ENCODE measurements around the gene MAN2B2. TPM values are rescaled to one million over a fixed set of nuclear protein-coding genes. Genes with fewer than 3 reads are reported as not detected.

Gene MAN2B2
- total RNA-seq, 1 experiment from 2014 or later, result 20.5 TPM

GRCh38 chr4:6566391-6567190, 8.4 kb upstream of the MAN2B2 start:
- no peak overlapping the region for H3K27ac Mint-ChIP-seq (ENCODE audit: unreplicated experiment)

GRCh38 chr4:6567218-6567617, 7.8 kb upstream of the MAN2B2 start:
- Histone ChIP-seq H3K4me3 (ENCODE audit: low read depth, low read length) (no peak overlapping the region), H3K36me3 (ENCODE audit: control insufficient read depth, insufficient read depth, low read length) (no peaks in the 10 kb centered on the region), H3K4me1 (no peaks in the 10 kb centered on the region), H3K27me3 (replicated peaks; ENCODE audit: control insufficient read depth, insufficient read depth, low read length) (no peaks in the 10 kb centered on the region), H3K9me3 (no peaks in the 10 kb centered on the region; the same call in 1 of the 2 replicates)
- no peak for TF ChIP-seq CTCF (IDR thresholded peaks at IDR 0.05; ENCODE audit: insufficient read depth in 1 of 2, low read depth in 1 of 2, low read length in 1 of 2, severe bottlenecking in 1 of 2, unreplicated experiment in 1 of 2)
- CTCF ChIA-PET, result interaction anchor here (0.7 kb wide), 1 partner anchor 233 kb away, joined by 7 read pairs; no protein-coding TSS in a partner anchor
- H3K4me3 Mint-ChIP-seq (ENCODE audit: unreplicated experiment), result no peak overlapping the region
- no peaks in the 10 kb centered on the region for H3K4me1 Mint-ChIP-seq (ENCODE audit: low read depth, unreplicated experiment)
- intact Hi-C loops (cut with micrococcal nuclease; ENCODE audit: unreplicated experiment), result no loop called here
- POLR2A ChIA-PET, result no interaction called here
- peaks cover 26% of the 10 kb centered on the region for H3K27me3 Mint-ChIP-seq (ENCODE audit: insufficient read depth, unreplicated experiment)
- no peaks in the 10 kb centered on the region for H3K9me3 Mint-ChIP-seq (ENCODE audit: unreplicated experiment)
- H3K36me3 Mint-ChIP-seq (ENCODE audit: insufficient read depth, unreplicated experiment), result no peaks in the 10 kb centered on the region
- no TSS peak for BruUV-seq (replicated peaks)
- no peak overlapping the region for H3K27ac Mint-ChIP-seq (ENCODE audit: unreplicated experiment)
- DNase-seq, result no peak

More at GRCh38 chr4:6566391-6567190, 8.4 kb upstream of the MAN2B2 start:
- H3K9me3 Mint-ChIP-seq (ENCODE audit: unreplicated experiment), result no peaks in the 10 kb centered on the region
- H3K4me1 ChIP-seq, result no peaks in the 10 kb centered on the region
- H3K4me1 Mint-ChIP-seq (ENCODE audit: low read depth, unreplicated experiment), result no peaks in the 10 kb centered on the region
- no peak for TF ChIP-seq CTCF (IDR thresholded peaks at IDR 0.05; ENCODE audit: insufficient read depth in 1 of 2, low read depth in 1 of 2, low read length in 1 of 2, severe bottlenecking in 1 of 2, unreplicated experiment in 1 of 2)
- no peaks in the 10 kb centered on the region for H3K36me3 Mint-ChIP-seq (ENCODE audit: insufficient read depth, unreplicated experiment)
- POLR2A ChIA-PET, result no interaction called here
- DNase-seq, result no peak
- no peaks in the 10 kb centered on the region; the same call in 1 of the 2 replicates for H3K9me3 ChIP-seq
- H3K4me3 Mint-ChIP-seq (ENCODE audit: unreplicated experiment), result no peak overlapping the region
- no TSS peak for BruUV-seq (replicated peaks)
- H3K4me3 ChIP-seq (ENCODE audit: low read depth, low read length), result no peak overlapping the region
- peaks cover 31% of the 10 kb centered on the region for H3K27me3 Mint-ChIP-seq (ENCODE audit: insufficient read depth, unreplicated experiment)
- H3K36me3 ChIP-seq (ENCODE audit: control insufficient read depth, insufficient read depth, low read length), result no peaks in the 10 kb centered on the region
- intact Hi-C loops (cut with micrococcal nuclease; ENCODE audit: unreplicated experiment), result no loop called here
- no peaks in the 10 kb centered on the region; the same call in 1 of the 2 replicates for H3K27me3 ChIP-seq (replicated peaks; ENCODE audit: control insufficient read depth, insufficient read depth, low read length)
- CTCF ChIA-PET, result no interaction called here

- ChIA-PET POLR2A (no interaction called here), CTCF (no interaction called here)
- H3K27me3 Mint-ChIP-seq (ENCODE audit: insufficient read depth, unreplicated experiment), result peaks cover 26% of the 10 kb centered on the region
- no TSS peak for BruUV-seq (replicated peaks)
- no peaks in the 10 kb centered on the region for H3K36me3 Mint-ChIP-seq (ENCODE audit: insufficient read depth, unreplicated experiment)
- Histone ChIP-seq H3K27me3 (replicated peaks; ENCODE audit: control insufficient read depth, insufficient read depth, low read length) (no peaks in the 10 kb centered on the region), H3K36me3 (ENCODE audit: control insufficient read depth, insufficient read depth, low read length) (no peaks in the 10 kb centered on the region), H3K4me1 (no peaks in the 10 kb centered on the region), H3K4me3 (ENCODE audit: low read depth, low read length) (no peak overlapping the region), H3K9me3 (no peaks in the 10 kb centered on the region; the same call in 1 of the 2 replicates)
- intact Hi-C loops (cut with micrococcal nuclease; ENCODE audit: unreplicated experiment), result no loop called here
- no peak overlapping the region for H3K4me3 Mint-ChIP-seq (ENCODE audit: unreplicated experiment)
- H3K9me3 Mint-ChIP-seq (ENCODE audit: unreplicated experiment), result no peaks in the 10 kb centered on the region
- DNase-seq, result no peak
- no peaks in the 10 kb centered on the region for H3K4me1 Mint-ChIP-seq (ENCODE audit: low read depth, unreplicated experiment)
- TF ChIP-seq CTCF (IDR thresholded peaks at IDR 0.05; ENCODE audit: insufficient read depth in 1 of 2, low read depth in 1 of 2, low read length in 1 of 2, severe bottlenecking in 1 of 2, unreplicated experiment in 1 of 2), result no peak
- no peak overlapping the region for H3K27ac Mint-ChIP-seq (ENCODE audit: unreplicated experiment)
Observed at GRCh38 chr4:6568148-6568547, 6.8 kb upstream of the MAN2B2 start.
